ENCODE results near the gene ELP4.

DNA sequence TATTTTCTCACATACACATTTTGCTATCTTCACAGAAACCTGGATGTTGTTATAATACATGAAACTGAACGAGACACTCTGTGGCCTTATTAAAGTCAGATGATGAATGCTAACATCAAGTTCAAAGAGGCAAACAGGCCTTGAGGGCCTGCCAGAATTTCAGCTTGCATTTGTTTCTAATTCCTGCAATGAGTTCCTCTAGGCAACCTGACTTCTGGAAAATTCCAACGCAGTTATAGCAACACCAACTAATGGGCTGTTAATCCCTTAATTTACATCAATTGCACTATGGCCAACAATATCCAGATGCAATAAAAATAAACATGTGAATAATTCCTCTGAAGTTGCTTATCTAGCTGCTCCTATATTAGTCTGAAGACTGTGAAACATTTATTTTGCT, 282.5 kb downstream of the ELP4 start:
- TF ChIP-seq, protein P1, sequence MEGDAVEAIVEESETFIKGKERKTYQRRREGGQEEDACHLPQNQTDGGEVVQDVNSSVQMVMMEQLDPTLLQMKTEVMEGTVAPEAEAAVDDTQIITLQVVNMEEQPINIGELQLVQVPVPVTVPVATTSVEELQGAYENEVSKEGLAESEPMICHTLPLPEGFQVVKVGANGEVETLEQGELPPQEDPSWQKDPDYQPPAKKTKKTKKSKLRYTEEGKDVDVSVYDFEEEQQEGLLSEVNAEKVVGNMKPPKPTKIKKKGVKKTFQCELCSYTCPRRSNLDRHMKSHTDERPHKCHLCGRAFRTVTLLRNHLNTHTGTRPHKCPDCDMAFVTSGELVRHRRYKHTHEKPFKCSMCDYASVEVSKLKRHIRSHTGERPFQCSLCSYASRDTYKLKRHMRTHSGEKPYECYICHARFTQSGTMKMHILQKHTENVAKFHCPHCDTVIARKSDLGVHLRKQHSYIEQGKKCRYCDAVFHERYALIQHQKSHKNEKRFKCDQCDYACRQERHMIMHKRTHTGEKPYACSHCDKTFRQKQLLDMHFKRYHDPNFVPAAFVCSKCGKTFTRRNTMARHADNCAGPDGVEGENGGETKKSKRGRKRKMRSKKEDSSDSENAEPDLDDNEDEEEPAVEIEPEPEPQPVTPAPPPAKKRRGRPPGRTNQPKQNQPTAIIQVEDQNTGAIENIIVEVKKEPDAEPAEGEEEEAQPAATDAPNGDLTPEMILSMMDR (IDR thresholded peaks at IDR 0.05; ENCODE audit: insufficient read depth, low read length, poor library complexity, severe bottlenecking): no peak
- TF ChIP-seq EZH2phosphoT487 (conservative IDR thresholded peaks at IDR 0.05; ENCODE audit: low read length): no peak

Data from SU-DHL-6 (cell line).